ENCODE measurements around the gene IFNL1.
A peak's percentile ranks its signal among the peaks of the same experiment; 100 is the strongest.
"Not testable (repeated sequence)": the region's sequence is repeated elsewhere in the genome, so short reads cannot be mapped to it uniquely, and the experiment has no call there.

IFNL1 gene

DNA sequence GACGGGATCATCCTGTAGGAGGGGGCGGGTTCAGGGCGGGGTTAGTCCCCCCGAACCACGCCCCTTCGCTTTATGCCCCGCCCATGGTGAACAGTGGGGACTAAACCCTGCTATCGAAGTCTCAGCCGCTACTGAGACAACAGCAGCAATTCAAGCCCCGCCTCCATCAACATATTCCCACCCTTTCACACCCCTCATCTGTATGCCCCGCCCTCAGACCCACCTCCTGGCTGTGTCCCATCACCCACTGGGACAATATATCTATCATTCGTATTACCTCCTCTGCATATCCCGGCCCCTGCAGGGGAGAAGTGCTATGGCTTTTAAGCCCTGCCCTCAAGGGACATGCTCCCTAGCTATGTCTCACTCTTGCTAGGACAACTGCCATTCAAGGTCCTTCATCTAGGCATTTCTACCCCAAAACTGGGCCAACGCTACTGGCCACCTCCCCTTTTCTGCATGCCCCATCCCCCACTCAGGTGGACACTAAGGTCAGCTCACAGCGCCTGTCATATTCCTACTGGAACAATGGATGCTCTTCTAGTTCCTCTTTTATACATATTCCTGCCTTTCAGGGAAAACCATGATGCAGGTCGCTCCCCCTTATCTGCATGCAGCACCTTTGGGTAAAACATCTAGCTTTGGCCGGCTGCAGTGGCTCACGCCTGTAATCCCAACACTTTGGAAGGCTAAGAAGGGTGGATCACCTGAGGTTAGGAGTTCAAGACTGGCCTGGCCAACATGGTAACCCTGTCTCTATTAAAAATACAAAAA is 12.5 kb downstream of the IFNL1 start:
- DNase-seq: no peak

DNA sequence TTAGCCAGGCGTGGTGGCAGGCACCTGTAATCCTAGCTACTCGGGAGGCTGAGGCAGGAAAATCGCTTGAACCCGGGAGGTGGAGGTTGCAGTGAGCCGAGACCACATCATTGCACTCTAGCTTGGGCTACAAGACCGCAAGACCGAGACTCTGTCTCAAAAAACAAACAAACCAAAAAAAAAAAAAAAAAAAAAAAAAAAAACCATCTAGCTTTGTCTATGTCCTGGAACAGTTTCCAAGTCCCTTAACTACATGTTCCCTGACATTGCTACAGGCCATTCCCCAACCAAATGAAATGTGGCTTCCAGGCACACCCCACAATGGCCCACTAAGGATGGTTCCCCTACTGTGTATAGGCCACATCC is 13.1 kb downstream of the IFNL1 start:
- DNase-seq: not testable (repeated sequence)

DNA sequence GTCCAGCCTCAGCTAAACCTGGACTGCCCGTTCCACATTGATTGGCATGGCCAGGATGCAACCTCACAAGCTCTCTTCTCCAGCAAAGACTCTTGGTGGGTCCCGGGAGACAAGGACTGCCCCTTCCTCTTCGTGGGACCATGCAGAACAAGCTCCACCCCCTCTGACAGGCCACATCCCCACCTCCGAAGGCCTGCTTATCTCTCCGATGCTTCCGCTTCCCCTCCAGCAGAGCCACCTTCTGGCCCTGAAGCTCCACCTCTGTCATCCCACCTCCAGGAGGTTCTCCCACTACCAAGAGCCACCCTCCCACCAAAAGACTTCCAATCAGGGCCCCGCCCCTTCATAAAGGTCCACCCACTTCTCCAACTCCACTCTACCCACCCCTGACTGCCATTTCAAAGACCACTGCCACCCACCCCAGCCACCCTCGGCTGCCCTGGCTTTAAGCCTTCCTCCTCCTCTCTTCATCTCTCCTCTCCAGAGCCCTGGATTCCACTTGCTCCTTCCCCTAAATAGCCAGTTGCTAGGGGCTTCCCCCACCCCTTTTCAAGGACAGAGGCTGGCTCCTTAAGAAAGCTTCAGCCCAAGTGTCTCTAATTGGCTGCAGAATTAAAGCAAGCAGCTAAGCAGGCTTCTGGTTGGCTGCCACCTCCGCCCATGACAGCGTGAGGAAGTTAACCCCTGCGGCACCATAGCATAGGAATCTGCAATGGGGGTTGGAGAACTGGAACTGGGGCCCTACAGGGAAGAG is 14.5 kb downstream of the IFNL1 start:
- no peak for DNase-seq

DNA sequence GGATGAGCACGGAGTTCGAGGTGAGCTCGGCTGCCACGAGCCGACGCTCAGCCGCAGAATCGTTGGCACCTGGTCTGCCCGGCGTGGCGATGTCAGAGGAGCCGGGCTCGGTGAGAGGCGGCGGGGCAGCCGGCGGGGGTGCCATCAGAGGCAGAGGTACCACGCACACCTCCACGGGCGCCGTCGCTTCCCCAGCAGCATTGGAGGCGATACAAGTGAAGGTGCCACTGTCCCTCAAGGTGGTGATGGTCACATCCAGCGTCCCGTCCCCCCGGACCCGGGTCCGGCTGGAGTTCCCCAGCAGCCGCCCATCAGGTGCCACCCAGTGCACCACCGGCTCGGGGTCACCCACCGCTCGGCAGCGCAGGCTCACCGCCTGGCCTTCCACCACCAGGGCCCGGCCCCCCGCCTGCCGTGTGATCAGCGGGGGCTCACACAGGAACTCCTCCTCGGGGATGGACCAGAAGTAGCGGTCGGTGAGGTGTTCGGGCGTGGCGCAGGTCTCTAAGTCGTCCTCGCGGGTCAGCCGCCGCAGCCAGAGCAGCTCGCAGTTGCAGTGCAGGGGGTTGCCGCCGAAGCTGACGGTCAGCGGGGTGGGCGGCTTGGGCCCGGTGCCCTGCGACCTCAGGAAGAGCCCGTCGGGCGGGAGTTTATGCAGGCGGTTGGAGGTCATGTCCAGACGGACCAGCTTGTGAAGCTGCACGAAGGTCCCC is 18.0 kb downstream of the IFNL1 start:
- no peak for DNase-seq

DNA sequence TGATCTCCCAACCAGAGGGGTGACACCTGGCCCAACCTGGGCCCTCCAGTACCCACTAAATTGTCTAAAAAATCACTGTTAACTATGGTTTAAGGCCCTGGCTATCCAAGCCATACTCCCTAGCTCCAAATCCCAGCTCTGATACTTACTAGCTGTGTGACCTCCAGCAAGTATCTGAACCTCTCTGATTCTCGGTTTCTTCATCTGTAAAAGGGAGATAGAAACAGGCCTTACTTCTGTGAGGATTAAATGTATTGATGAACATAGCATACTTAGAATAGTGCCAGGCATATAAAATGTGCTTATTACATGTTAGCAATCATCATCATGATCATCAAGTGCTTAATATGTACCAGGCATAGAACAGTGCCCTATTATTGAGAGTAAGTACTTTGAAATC is 19.7 kb downstream of the IFNL1 start:
- no peak for DNase-seq

DNA sequence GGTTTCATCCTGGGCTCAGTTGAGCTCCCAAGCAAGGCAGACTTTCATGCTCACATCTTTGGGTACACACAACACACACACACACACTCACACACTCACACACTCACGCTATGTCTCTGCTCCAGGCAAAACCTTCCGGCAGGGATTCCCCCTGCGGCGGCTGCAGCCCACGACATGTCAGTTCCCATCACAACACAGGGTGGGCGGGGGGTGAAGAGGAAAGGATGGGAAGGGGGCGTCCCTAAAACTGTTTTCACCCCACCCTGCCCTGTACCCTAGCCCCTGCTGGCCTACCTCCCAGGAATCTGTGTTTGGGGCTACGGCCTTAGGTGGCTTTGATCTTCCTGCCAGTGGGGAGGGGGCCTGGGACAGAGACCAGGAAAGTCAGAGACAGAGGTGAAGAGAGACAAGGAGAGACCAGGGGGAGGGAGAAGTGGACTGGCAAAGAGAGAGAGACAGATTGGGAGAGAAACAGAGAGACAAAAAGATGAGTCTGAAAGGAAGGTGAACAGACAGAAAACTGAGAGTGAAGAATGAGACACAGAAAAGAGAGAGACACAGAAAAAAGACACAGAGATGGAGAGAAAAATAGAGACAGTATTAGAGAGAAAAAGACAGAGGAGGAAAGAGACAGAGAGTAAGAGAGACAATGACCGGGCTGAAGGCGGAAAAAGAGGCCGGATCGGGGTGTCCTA is 20.6 kb downstream of the IFNL1 start:
- no peak for DNase-seq

DNA sequence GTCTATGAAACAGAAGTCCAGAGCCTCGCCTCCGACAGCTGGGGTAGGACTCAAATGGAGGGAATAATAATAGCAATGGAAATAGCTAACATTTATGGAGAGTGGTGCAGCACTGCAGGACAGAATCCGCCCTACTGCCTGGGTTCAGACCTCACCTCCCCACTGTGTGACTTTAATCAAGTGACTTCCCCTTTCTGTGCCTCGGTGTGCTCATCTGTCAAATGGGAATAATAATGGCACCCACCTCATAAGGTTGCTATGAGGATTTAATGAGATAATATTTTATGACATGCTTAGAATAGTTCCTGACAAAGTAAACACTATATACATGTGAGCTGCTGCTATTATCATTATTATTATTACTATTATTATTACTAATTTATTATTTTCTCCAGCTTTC is 21.3 kb downstream of the IFNL1 start:
- DNase-seq: no peak

DNA sequence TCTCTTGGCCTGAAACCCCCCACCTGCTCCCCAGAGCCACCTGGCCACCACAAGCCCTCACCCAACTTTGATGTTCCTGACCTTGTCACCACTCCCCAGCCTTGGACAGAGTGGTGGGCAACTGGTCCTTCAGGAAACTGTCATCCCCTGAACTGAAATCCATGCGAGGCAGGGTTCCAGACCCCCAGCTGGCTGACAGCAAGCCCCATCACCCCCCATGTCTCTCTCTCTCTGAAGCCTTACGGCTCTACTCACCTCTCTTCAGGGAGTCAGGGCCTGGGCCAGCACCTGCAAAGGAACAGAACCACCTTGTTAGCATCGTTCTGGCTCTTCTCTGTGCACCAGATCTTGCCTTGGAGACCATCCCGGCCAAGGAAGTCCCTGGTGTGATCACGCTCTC is 21.9 kb downstream of the IFNL1 start:
- DNase-seq: no peak

DNA sequence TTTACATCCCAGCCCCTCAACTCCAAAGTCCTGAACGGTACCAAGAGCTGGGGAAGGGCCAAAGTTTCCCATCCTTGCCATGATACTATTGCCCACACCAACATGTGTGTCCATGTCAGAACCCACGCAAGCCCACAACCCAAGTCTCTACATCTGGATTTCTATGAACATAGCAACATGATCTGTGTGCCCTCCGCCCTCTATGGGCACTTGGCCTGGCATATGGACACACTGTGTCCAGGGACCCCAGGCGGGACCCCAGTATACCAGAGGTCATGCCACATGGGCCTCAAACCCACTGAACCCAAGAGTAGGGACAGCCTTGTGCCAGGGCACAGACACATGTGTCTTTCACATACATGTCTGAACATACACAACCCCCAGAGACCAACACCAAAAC is 22.5 kb downstream of the IFNL1 start:
- DNase-seq: no peak

DNA sequence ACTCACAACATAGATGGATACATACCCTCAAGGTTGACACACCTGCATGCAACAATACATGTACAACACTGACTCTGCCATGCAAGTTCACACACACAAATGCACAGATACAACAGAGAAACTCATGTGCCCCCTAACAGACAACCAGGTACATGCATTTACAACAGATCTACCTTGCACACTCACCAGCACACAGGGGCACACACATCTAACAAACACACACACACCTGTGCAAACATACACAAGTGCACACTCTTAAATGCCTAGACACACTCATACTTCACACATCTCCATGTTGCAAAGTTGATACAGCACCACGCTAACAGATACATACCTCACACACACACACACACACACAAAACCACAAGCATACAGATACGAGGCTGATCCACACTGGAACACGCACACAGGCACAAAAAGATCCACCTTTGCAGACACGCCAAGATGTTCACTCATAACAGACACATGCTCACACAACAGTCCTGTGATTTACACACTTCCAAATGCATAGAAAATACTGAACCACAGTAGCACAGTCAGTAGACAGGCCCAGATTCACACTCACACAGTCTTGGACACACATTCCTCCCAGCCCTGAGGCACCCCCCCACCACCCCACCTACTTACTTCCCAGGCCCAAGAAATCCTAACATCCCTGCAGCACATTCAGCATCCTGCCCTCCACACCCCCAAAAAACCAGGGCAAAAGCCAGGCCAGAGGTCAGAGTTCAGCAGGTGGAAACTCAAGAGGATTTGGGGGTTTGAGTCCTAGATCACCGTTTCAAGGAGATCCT is 23.1 kb downstream of the IFNL1 start:
- DNase-seq: no peak

DNA sequence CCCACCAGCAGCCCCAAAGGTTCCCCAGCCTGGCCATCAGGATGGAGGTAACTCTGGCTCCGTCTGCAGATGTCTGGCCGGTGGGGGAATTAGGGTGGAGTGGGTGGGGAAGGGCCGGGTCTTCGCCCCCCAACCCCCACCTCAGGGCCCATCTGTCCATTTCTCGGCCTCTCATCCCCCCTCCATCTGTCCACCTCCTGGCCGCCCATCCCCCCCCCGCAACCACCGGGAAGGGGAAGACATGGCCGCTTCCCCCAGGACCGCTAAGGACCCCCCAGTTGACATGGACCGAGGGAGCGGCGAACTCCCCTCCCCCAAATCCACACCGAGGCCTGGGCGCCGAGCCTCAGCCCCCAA is 23.7 kb downstream of the IFNL1 start:
- no peak for DNase-seq

DNA sequence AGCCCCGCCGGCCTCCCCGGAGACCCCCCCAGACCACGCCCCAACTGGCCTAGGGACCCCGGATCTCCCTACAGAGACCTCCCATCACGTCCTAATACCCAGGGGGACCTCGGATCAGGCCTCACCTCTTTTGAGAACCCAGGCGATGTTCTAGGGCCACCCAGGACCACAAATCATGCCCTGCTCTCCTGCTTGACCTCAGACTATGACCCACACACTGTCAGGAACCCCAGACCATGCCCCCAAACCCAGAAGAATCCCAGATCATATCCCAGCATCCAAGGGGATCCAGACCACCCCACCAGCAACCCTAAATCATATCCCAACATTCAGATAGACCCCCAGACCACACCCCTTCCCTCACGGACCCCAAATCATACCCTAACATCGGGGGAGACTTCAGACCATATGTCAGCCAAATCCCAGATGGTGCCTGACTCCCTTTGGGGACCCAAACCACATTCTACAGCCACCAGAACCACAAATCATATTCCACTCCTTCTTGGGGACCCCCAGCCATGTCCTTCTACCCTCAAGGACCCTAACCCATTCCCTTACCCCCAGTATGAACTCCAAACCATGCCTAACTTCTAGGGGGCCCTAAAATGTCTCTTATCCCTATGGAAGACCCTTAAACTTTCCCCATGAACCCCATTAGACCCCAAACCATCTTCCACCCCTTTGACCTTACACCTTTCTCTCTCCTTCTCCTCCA is 25.1 kb downstream of the IFNL1 start:
- no peak for DNase-seq

DNA sequence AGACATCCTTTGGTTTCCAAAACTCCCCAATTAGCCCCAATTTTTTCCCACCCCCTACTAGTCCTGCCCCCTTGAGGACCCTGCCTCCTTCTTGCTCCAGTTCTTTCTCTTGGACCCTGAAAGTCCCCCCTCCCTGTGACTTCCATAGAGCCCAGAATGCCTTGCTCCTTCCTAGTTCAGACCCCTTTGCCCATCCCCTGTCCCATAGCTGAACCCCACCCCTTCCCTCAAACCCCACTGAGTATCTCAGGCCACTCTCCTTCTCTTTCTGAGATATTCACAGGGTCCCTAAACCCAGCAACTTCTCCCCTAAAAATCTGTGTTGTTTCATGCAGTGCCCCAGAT is 25.6 kb downstream of the IFNL1 start:
- no peak for DNase-seq

DNA sequence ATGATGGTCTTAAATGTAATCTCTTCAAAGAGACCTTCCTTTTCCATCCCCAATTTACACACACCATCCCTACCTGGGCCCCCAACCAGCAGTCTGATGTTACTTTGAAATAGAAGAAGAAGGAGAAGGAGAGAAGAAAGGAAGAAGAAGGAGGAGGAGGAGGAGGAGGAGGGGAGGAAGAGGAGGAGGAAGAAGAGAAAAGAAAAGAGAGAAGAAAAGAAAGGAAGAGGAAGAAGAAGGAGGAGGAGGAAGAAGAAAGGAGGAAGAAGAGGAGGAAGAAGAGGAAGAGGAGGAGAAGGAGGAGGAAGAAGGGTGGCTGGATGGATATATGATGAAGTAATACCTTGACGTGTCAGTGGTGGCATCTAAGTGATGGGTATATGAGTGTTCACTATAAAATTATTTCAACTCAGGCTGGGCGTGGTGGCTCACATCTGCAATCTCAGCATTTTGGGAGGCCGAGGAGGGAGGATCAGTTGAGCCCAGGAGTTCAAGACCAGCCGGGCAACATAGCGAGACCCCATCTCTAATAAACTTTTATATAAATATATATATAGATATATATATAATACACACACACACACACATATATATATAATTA is 28.1 kb downstream of the IFNL1 start:
- no peak for DNase-seq

DNA sequence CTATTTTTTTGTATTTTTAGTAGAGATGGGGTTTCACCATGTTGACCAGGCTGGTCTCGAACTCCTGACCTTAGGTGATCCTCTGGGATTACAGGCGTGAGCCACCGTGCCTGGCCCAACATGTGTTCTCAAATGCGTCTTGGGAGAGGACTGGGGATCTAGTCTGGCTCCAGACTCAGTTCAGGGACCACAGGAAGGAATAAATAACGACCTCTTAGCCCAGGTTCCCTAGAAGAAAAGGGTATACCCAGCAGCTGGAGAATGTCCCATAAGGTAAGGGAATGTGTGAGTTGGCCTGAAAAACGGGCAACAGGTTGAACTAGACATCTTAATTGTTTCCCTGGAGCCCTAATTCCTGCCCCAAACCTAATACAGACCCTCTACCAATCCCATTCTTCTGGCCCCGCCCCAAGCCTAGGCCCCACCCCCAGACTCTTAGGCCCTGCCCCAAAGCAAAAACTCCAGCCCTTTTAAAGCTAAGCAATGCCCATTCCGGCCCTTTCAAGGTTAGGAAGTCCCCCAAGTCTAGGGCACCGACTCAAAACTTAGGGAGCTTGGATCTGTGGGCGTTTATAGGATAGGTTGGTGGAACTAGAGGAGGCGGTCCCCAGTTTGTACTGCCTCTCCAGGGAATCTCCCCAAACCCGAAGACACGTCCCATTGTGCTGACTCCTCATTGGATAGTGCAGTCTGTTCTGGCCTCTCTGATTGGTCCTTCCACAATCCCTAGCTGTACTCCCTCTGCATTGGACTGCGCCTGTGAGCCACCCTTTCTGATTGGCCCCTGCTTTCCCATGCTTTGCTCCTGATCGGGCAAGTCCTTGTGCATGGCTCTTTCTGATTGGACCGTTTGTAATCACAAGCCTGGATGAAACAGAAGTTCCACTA is 29.8 kb downstream of the IFNL1 start:
- DNase-seq: peak; percentile 12

DNA sequence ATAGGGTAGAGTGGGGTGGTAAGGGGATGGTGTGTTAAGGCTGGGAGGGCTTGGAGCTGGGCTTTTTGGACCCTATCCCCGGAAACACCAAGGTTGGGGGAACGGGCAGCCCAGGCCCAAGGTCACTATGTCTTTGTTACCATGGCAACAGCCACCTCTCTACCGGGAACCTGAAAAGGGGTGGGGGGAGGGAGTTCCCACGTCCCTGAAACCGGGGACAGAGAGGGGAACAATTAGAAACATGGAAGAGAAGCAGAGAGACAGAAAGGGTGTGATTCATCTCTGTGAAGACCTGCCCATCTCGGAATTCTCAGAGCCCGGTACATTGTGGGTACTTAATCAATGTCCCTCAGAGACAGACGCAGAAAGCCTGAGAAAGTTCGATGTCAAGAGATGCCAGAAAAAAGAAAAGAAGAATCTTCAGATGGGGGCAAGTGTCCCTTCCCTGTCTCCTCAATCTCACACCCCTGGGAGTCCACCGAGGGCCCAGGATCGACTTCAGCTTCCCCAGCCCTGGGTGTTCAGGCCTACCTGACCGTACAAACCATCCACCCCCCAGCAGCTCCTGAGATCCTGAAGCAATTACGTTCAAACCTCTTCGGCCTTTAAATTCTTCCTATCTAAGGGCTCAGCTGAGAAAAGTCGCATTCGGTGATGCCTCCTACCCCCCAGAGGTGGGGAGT is 31.3 kb downstream of the IFNL1 start:
- DNase-seq: no peak

DNA sequence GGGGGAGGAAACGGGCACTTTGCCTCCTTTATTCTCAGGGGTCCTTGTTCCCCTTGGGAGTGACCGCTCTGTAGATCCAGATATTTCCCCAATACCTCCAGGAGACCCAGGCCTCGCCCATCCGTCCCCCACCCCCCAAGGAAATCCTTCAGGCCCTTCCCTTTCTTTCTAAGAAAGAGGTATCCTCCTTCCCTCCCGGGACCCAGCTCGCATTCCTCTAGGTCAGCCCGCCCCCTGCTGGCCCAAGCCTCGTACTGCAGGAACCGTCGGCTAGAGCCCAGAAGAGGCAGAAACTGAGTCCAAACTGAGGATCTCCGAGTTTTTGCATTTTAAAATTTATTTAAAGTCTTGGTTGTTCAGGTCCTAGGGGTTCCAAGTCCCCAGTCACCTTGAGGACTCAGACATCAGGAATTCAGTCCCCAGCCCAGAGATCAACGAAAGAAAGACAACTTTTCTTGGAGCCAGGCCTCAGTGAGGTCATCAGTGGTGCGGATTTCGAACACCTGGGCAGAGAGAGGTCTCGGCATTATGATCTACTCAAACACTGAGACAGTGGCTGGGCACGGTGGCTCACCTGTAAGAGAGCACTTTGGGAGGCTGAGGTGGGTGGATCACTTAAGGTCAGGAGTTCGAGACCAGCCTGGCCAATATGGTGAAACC is 32.0 kb downstream of the IFNL1 start:
- peak; percentile 71 for DNase-seq

DNA sequence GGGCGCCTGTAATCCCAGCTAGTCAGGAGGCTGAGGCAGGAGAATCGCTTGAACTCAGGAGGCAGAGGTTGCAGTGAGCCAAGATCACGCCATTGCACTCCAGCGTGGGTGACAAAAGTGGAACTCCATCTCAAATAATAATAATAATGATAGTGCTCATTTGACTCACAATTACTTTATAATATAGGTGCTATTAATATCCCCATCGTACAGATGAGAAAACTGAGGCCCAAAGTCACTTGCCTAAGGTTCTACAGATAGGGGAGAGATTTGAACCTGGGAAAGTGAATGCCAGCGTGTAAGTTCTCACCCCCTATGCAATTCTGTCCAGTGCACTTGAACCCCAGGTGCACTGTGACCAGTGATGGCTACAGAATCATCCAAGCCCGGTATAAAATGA is 33.7 kb downstream of the IFNL1 start:
- DNase-seq: no peak

DNA sequence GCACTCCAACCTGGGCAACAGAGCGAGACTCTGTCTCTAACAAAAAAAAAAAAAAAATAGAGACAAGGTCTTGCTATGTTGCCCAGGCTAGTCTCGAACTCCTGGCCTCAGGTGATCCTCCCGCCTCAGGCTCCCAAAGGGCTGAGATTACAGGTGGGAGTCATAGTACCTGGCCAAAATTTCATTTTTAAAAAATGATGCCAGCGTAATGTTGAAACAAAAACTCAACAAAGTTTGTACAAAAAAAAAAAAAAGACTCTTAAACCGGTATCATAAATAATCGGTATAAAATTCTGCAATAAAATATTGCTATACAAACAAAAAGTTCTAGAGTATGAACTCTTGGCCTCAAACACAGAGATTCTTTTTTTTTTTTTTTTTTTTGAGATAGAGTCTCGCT is 36.1 kb downstream of the IFNL1 start:
- DNase-seq: no peak
